GM19025 (cell line): ENCODE data around the gene MAP7D1.

Experiments used
- ATAC-seq: cut with Tn5 transposase; IDR thresholded peaks from one replicate; pipeline ENCODE4 v1.9.1; 2021; ENCODE audit warnings: mild to moderate bottlenecking, low read depth, moderate library complexity; ENCODE audit not compliant: unreplicated experiment

Gene MAP7D1

GRCh38 chr1:36164361-36164760, 8.4 kb downstream of the MAP7D1 start:
- no peak for ATAC-seq

DNA sequence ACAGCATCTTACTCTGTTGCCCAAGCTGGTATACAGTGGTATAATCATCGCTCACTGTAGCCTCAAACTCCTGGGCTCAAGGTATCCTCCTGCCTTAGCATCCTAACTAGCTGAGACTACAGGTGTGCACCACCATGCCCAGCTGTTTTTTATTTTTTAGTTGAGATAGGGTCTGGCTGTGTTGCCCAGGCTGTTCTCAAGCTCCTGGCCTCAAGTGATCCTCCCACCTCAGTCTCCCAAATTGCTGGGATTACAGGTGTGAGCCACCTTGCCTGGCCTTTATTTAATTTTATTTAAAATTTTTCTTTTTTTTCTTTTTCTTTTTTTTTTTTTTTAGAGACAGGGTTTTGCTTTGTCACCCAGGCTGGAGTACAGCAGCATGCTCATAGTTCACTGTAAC, 9.2 kb downstream of the MAP7D1 start:
- no peak for ATAC-seq

- no peak for ATAC-seq
These were observed 10.2 kb downstream of the MAP7D1 start for GRCh38 chr1:36166136-36166535.

- no peak for ATAC-seq
These were observed 11.3 kb downstream of the MAP7D1 start for GRCh38 chr1:36166938-36167905.

DNA sequence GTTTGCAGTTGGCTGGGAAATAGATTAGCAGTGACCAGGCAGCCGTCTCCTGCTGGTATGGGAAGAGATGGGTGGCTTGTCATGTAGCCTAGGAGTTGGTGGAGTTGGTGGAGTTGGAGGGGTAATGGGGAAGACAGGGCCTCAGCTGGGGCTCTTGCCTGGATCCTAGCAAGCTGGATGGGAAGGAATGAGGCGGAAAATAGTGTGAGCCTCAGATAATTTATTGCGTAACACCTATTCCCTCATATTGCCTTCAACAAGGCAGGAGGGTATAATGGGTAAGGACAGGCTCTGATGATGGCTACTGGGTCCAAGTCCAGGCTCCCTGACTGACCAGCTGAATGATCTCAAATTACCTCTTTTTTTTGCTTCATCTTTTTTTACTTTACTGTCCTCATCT, 12.6 kb downstream of the MAP7D1 start:
- ATAC-seq, result no peak

GRCh38 chr1:36170643-36171412, 14.9 kb downstream of the MAP7D1 start:
- ATAC-seq, result no peak

DNA sequence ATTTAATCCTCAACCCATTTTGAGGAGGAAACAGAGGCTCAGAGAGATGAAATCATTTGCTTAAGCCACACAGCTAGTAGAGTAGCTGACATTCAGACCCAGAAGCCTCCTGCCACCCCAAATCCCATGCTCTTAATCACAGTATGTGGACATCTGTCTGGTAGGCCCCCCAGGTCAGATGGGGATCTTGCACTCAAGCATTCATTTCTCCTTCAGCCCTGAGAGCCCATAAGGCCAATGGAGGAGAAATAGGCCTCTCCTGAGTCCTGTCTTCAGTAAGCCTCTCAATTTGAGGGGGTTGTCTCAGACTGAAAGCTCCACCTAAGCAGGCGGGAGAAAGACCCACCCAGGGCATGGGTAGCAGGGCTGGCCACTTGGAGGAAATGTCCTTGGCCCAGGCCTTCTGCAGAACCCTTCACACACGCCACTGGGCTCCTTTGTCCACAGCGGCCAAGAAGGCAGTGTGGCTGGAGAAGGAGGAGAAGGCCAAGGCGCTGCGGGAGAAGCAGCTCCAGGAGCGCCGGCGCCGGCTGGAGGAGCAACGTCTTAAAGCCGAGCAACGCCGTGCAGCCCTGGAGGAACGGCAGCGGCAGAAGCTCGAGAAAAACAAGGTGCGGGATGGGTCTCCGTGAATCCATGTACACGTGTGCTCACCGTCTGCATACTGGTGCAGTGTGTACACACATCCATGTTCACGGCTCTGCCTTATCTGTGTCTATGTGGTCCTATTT, 16.2 kb downstream of the MAP7D1 start:
- ATAC-seq, result no peak

- ATAC-seq, result no peak
These were observed 17.0 kb downstream of the MAP7D1 start for GRCh38 chr1:36172983-36173382.

DNA sequence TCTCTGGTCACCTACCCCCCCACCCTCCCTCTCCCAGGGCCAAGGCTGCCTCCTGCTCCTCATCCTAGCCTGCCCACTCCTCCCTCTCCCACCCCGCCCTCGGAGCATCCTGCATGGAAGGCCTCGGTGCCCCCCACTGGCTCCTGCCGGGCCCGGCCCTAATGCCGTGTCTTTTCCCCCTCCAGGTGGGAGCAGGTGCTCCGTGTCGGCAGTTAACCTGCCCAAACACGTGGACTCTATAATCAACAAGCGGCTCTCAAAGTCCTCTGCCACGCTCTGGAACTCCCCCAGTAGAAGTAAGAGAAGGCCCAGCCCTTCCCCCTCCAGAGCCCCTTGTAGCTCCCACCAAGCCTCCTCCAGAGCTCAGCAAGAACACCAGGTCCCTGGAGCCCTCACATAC, 18.8 kb downstream of the MAP7D1 start:
- no peak for ATAC-seq

GRCh38 chr1:36175137-36176095, 19.5 kb downstream of the MAP7D1 start:
- ATAC-seq, result no peak

- no peak for ATAC-seq
These were observed 20.4 kb downstream of the MAP7D1 start for GRCh38 chr1:36176106-36176949.

- no peak for ATAC-seq
These were observed 21.9 kb downstream of the MAP7D1 start for GRCh38 chr1:36177589-36178431.

GRCh38 chr1:36178471-36179219, 22.7 kb downstream of the MAP7D1 start:
- ATAC-seq, result no peak

GRCh38 chr1:36179220-36179600, 23.2 kb downstream of the MAP7D1 start:
- no peak for ATAC-seq

DNA sequence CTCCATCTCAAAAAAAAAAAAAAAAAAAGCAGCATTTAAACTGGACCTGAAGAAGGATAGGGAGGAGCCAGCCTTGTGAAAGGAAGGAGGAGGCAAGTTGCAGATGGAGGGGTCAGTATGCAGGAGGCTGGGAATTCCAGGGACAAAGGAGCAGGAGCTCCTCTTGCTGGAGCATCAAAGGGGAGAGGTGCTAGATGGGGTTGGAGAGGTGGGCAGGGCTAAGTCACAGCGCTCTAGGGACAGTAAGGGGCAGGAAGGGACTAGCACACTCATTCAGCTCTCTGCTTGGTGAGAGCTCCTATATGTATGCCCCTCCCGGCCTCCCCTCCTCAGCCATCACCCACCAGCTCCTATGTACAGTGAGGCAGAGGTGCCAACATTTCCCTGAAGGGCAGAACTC, 26.8 kb downstream of the MAP7D1 start:
- ATAC-seq, result no peak

DNA sequence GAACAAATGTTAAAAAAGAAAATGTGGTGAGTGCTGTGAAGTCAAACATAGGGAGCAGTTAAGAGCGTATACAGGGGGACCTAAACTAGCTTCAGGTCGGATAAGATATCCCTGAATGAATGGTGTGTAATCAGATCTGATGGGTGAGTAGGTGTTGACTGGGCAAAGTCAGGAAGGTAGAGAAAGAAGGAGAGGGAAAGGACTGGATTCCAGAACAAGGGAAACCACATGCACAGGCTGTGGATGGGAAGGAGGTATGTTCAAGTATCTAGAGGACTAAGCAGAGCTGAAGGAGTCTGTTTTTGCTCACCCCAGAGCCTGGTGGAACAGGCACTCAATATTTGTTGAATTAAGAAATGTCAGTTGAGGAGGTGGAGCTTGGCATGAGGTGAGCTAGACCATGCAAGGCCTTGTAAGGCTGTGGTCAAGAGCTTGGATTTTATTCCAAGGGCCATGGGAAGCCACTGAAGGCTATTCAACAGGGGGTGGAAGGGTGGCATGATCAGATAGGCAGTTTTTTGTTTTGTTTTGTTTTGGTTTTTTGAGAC, 27.4 kb downstream of the MAP7D1 start:
- ATAC-seq, result no peak
